Pancreas (tissue), 10 donors: Measurements from ENCODE around the gene PRSS2. TPM values are rescaled to one million over a fixed set of nuclear protein-coding genes. Genes with fewer than 3 reads are reported as not detected.
A peak's percentile ranks its signal among the peaks of the same experiment; 100 is the strongest.
"Not testable (repeated sequence)": the region's sequence is repeated elsewhere in the genome, so short reads cannot be mapped to it uniquely, and the experiment has no call there.

ENCODE experiments used
- ATAC-seq, 4 donors: fragments of 200-7000 bp; cut with Tn5 transposase; one replicate each; pipeline versions ENCODE4 v1.8.0 to v1.9.1; 2020; ENCODE audit warnings: mild to moderate bottlenecking in 4 of 4, moderate library complexity in 4 of 4
- DNase-seq, 6 donors: peaks; one replicate each; pipeline ENCODE4 v3.0.0-alpha.2; 2020
- FAIRE-seq: peaks from 2 replicates; lab custom pipeline; 2012; peaks lifted over from hg19 to GRCh38; lab: Jason Lieb, UNC
- H3K27ac ChIP-seq, 4 donors: fragments of 200-600 bp; sonication (generic); 1 replicate in 3 of 4; 2 replicates in 1 of 4; pipeline versions ENCODE4 v1.5.0 to v1.8.0; 2020
- H3K27me3 ChIP-seq, 4 donors: fragments of 200-600 bp; one replicate each; pipeline ENCODE4 v1.8.0; 2021
- H3K36me3 ChIP-seq, 3 donors: fragments of 200-600 bp; sonication (generic) in 1 of 3; one replicate each; pipeline versions ENCODE4 v1.5.0 to v1.8.0; 2020 to 2021
- H3K4me1 ChIP-seq, 3 donors: fragments of 200-600 bp; one replicate each; pipeline ENCODE4 v1.8.0; 2021
- H3K4me3 ChIP-seq, 4 donors: fragments of 200-600 bp; sonication (generic) in 2 of 4; one replicate each; pipeline versions ENCODE4 v1.5.0 to v1.8.0; 2020 to 2021
- H3K9me3 ChIP-seq, 4 donors: fragments of 200-600 bp; one replicate each; pipeline ENCODE4 v1.8.0; 2021
- WGBS, 2 donors: extraction: QIAGEN DNeasy Blood & Tissue Kit; methylation state at CpG; one replicate each; pipeline ENCODE4 v1.1.7; 2013; 5-methylcytosine and 5-hydroxymethylcytosine counted together
- intact Hi-C, 3 donors: fragments of 100-400 bp; cut with DNase I; formaldehyde crosslinking; loops; one replicate each; pipeline versions ENCODE4 v1.11.1 to v1.14.2; 2022
- polyA plus RNA-seq, 2 donors: library from polyadenylated mRNA; stranded (reverse); fragments of 200-250 nt; gene quantifications; one replicate each; pipeline ENCODE4 v1.2.3, GENCODE V29; 2013
- total RNA-seq, 6 donors: library from RNA; stranded (reverse); fragmentation: NEBNext Ultra II Directional in 4 of 6; extraction: Animal tissue kit (Norgen Biotek cat#: 25700) in 4 of 6; gene quantifications; one replicate each; pipeline versions ENCODE4 v1.2.1 to v1.2.4, GENCODE V29; 2021 to 2023
- TF ChIP-seq, protein P1 (sequence below), 4 donors: fragments of 200-600 bp; sonication (generic) in 3 of 4; IDR thresholded peaks; one replicate each; pipeline versions ENCODE4 v1.5.0 to v1.8.0; 2021; ENCODE audit warnings: antibody characterized with exemption in 4 of 4
- donor health status: healthy with polysubstance abuse.
- donor health status: DM: no; HTN: no; CAD: no; lungs with moderate emphysema.
- donor health status: DM: no; HTN: no; CAD: no.
- donor health status: control.
- donor health status: control.
- donor health status: Bipolar disorder and iron deficiency.
- donor health status: DM: yes; HTN: yes; CAD: no.
- donor health status: DM: no; HTN: no; CAD: no.
- donor health status: DM: no; HTN: no; CAD: no.
- donor health status: DM: yes; HTN: yes; CAD: no.

The PRSS2 gene
- total and polyA plus RNA-seq, 8 donors: 25,162 to 136,252 (median 66,198) TPM

DNA sequence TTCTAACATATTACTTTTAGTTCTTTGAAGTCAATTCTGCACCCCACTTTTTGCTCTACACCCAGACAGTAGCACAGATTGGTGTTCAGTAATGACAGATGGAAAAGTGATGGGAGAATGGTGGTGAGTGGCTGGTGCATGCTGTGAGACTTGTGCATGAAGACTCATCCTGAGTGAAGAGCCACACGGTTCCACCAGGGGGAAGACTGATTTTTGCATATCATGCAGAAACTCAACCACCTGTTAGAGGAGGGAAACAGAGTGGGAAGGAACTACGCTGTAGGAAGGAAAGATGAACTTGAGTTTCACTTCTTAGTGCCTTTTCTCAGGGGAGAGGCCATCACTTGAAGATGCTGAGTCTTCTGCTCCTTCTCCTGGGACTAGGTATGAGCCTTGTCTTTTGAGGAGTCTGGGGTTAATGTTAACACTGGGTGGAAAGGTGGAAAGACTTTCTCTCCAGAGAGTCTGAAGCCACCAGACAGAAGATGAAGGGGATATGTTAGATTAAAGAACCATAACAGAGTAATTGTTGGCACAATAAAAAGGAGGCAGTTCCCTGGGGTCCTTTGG is 30.8 kb upstream of the PRSS2 start:
- H3K36me3 ChIP-seq: no peaks in the 10 kb centered on the region
- H3K4me1 ChIP-seq: peaks cover 14 to 16% (median 15%) of the 10 kb centered on the region in 3 donors
- 21 to 25% methylated on average over 2 of the region's 2 CpGs for WGBS, 2 donors
- no peaks in the 10 kb centered on the region for H3K9me3 ChIP-seq
- H3K4me3 ChIP-seq: no peak overlapping the region
- no peak for DNase-seq
- peak; percentile 35 to 63 (median 54) for ATAC-seq
- no peak for FAIRE-seq
- no peaks in the 10 kb centered on the region for H3K27me3 ChIP-seq
- intact Hi-C loops: no loop called here
- TF ChIP-seq, protein P1, sequence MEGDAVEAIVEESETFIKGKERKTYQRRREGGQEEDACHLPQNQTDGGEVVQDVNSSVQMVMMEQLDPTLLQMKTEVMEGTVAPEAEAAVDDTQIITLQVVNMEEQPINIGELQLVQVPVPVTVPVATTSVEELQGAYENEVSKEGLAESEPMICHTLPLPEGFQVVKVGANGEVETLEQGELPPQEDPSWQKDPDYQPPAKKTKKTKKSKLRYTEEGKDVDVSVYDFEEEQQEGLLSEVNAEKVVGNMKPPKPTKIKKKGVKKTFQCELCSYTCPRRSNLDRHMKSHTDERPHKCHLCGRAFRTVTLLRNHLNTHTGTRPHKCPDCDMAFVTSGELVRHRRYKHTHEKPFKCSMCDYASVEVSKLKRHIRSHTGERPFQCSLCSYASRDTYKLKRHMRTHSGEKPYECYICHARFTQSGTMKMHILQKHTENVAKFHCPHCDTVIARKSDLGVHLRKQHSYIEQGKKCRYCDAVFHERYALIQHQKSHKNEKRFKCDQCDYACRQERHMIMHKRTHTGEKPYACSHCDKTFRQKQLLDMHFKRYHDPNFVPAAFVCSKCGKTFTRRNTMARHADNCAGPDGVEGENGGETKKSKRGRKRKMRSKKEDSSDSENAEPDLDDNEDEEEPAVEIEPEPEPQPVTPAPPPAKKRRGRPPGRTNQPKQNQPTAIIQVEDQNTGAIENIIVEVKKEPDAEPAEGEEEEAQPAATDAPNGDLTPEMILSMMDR (IDR thresholded peaks at IDR 0.05): no peak
- peak overlapping the region in 2 of 4 donors; percentile 64 to 76 for H3K27ac ChIP-seq

DNA sequence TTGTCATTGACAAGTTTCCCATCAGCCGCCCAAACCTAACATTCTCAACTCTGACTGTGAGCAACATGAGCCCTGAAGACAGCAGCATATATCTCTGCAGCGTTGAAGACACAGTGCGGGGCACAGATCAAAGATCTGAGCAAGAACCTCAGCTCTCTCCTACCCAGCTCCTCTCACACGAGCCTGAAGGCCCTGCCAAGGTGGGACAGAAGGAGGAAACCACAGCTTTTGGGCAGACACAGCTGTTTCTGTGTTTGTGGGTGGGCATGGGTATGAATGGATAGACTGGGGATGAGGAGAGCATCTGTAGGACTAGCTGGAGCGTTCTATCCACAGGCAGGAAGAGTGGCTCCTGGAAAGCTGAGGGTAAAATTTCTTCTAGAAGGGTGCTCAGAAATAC is 30.0 kb upstream of the PRSS2 start:
- ATAC-seq (peak in 2 of 4 donors; percentile 1 to 2), DNase-seq (no peak), FAIRE-seq (no peak)
- Histone ChIP-seq H3K27ac (peak overlapping the region in 2 of 4 donors; percentile 64 to 76), H3K4me1 (peaks cover 15 to 19% (median 16%) of the 10 kb centered on the region in 3 donors), H3K27me3 (no peaks in the 10 kb centered on the region), H3K36me3 (no peaks in the 10 kb centered on the region), H3K4me3 (peak overlapping the region in 1 of 4 donors; percentile 8), H3K9me3 (no peaks in the 10 kb centered on the region)
- WGBS, 2 donors: 34 to 36% methylated on average over 5 of the region's 5 CpGs
- TF ChIP-seq, protein P1 (IDR thresholded peaks at IDR 0.05): no peak
- intact Hi-C loops: no loop called here

DNA sequence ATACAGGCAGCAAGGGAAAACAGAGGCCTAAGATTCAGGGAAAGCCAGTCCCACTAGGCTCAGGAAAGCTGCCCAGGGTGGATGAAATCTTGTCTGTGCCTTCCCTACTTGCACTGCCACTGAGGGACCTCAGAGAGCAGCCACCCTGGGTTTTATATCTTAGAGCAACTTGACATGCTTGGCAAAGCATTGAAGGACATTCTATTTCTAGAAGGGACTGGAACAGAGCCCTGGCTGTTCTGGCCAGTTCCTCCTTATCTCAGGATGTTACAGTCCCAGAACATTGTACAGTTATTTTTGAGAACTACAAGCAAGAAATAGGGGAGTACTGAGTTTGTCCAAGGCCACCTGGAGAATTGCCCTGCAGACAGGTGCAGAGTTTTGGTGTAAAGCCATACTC is 28.8 kb upstream of the PRSS2 start:
- H3K36me3 ChIP-seq, FAIRE-seq, H3K27me3 ChIP-seq, intact Hi-C loops, H3K9me3 ChIP-seq: not testable (repeated sequence)
- peak; percentile 78 to 88 (median 80) for ATAC-seq
- Histone ChIP-seq H3K4me3 (peak overlapping the region in 1 of 4 donors; percentile 8), H3K27ac (peak overlapping the region in 3 of 4 donors; percentile 28 to 76 (median 64)), H3K4me1 (peaks cover 15 to 24% (median 19%) of the 10 kb centered on the region in 3 donors)
- peak in 3 of 6 donors; percentile 69 to 74 (median 72) for DNase-seq

DNA sequence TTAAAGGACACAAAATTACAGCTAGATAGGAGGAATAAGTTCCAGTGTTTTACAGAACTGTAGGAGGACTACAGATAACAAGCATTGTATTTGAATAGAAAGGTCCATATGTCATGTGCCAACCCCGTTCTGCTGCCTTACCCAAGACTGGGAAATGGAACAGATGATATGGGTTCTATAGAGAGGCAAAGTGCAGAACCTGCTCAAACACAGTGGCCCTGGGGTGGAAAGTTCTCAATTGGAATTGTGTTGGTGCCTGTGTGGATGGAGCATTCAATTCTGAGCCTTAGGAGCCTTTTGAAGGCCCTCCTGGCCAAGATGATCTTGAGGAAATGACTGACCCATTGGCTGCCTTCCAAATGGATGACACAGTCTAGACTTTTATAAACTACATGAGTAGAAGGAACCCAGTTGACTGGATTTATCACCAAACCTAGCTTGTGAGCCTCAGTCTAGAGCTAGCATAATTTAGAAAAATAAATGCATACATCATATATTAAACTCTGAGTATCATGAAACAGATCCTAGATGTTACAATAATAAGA is 25.6 kb upstream of the PRSS2 start:
- peak in 3 of 4 donors; percentile 6 to 17 (median 11) for ATAC-seq
- no peak for FAIRE-seq
- H3K4me1 ChIP-seq: peaks cover 21 to 35% (median 24%) of the 10 kb centered on the region in 3 donors

DNA sequence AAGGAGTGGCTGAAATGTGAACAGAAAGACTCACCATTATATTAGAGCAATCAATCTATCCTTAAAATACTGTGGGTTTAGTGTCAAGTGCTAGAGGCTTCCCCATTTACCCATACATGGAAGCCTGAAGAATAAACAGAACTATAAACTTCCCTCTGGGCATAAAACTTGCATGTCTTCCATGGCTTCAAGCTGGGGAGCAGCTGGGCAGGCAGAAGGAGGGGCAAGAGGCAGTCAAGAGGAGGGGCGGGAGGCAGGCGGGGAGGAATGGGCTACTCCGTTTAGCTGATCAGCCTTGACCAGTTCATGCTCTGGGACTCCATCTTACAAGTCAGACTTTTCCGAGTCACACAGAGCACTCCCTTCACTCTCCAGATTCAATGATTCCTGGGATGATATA is 25.0 kb upstream of the PRSS2 start:
- no peak overlapping the region for H3K4me3 ChIP-seq
- peaks cover 0 to 12% (median 0%) of the 10 kb centered on the region in 3 donors for H3K36me3 ChIP-seq
- peak in 1 of 4 donors; percentile 6 for ATAC-seq
- H3K27me3 ChIP-seq: no peaks in the 10 kb centered on the region
- DNase-seq: no peak
- peak overlapping the region; percentile 16 to 56 (median 36) for H3K27ac ChIP-seq
- TF ChIP-seq, protein P1 (IDR thresholded peaks at IDR 0.05): no peak
- peaks cover 21 to 35% (median 22%) of the 10 kb centered on the region in 3 donors for H3K4me1 ChIP-seq
- WGBS, 2 donors: 22 to 44% methylated on average over 4 of the region's 4 CpGs
- no peak for FAIRE-seq
- intact Hi-C loops: no loop called here
- H3K9me3 ChIP-seq: no peaks in the 10 kb centered on the region

More for the DNA sequence above, 25.6 kb upstream of the PRSS2 start:
- intact Hi-C loops: no loop called here
- WGBS, 2 donors: 11 to 34% methylated on average over 1 of the region's 1 CpG
- Histone ChIP-seq H3K4me3 (no peak overlapping the region), H3K9me3 (no peaks in the 10 kb centered on the region), H3K27me3 (no peaks in the 10 kb centered on the region), H3K27ac (peak overlapping the region; percentile 16 to 56 (median 36)), H3K36me3 (peaks cover 0 to 6% (median 0%) of the 10 kb centered on the region in 3 donors)
- DNase-seq: peak in 1 of 6 donors; percentile 59
- TF ChIP-seq, protein P1 (IDR thresholded peaks at IDR 0.05): no peak
